ENCODE data around the gene AP4M1. TPM values are rescaled to one million over a fixed set of nuclear protein-coding genes. Genes with fewer than 3 reads are reported as not detected.

AP4M1 gene
- total and polyA plus RNA-seq, 2 donors (not counting 1 experiment from before 2014, with no cell fraction given), result 17.2 to 19.6 TPM

DNA sequence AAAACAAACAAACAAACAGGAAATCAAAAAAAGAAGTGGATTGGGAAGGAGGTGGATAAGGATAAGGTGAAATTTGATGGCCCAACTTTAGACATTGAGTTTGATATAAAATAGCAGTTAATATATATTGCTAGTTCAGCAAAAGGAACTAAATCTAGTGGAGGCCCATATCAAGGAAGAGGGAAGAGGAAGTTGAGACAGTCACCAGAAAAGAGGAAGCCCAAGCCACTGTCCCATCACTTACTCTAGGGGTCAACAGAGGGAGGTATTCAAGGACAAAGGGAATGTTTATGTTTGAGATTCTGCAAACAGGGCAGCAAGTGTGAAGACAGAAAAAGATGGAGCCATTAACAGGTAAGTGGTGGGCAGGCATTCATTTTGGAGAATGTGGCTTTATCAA is 51.0 kb downstream of the AP4M1 start:
- no peak overlapping the region for H3K4me2 ChIP-seq (ENCODE audit: extremely low read depth, insufficient read depth, low read length)
- no peaks in the 10 kb centered on the region for H4K20me1 ChIP-seq (ENCODE audit: control insufficient read depth, extremely low read depth, insufficient read depth, low read length)
- no peaks in the 10 kb centered on the region for H3K9me3 ChIP-seq (ENCODE audit: control insufficient read depth, insufficient read depth, low read depth, low read length)
- no peak overlapping the region for H2AFZ ChIP-seq (ENCODE audit: low read length)
- H3K27ac ChIP-seq (ENCODE audit: insufficient read depth, low read length), result no peak overlapping the region
- H3K9ac ChIP-seq (ENCODE audit: insufficient read depth, low read length), result no peak overlapping the region
- H3K79me2 ChIP-seq (ENCODE audit: control insufficient read depth, insufficient read depth, low read length), result peaks cover 12% of the 10 kb centered on the region
- H3K4me1 ChIP-seq (ENCODE audit: control insufficient read depth, extremely low read depth, insufficient read depth, low read length), result peaks cover under 1% of the 10 kb centered on the region
- no peak for DNase-seq (ENCODE audit: low read depth in 2 of 2)
- peaks cover 19% of the 10 kb centered on the region for H3K36me3 ChIP-seq (ENCODE audit: control insufficient read depth, insufficient read depth, low read length)
- no peaks in the 10 kb centered on the region for H3K27me3 ChIP-seq (ENCODE audit: control insufficient read depth, insufficient read depth, low read length)
- no peak overlapping the region for H3K4me3 ChIP-seq (replicated peaks in 1 of 4; ENCODE audit: control extremely low read depth in 1 of 4, insufficient read depth in 1 of 4, low read depth in 3 of 4, low read length in 4 of 4)
- no peak for TF ChIP-seq CTCF (conservative IDR thresholded peaks at IDR 0.05 in 1 of 2, IDR thresholded peaks at IDR 0.05 in 1 of 2; ENCODE audit: low read depth in 1 of 2, low read length in 2 of 2)
- no peak for TF ChIP-seq EZH2 (IDR thresholded peaks at IDR 0.05; ENCODE audit: low read length, missing control alignments)

- H3K9ac ChIP-seq (ENCODE audit: insufficient read depth, low read length), result no peak overlapping the region
- peaks cover 19% of the 10 kb centered on the region for H3K36me3 ChIP-seq (ENCODE audit: control insufficient read depth, insufficient read depth, low read length)
- no peak overlapping the region for H3K27ac ChIP-seq (ENCODE audit: insufficient read depth, low read length)
- DNase-seq (ENCODE audit: low read depth in 2 of 2), result no peak
- no peaks in the 10 kb centered on the region for H3K27me3 ChIP-seq (ENCODE audit: control insufficient read depth, insufficient read depth, low read length)
- no peak overlapping the region for H2AFZ ChIP-seq (ENCODE audit: low read length)
- no peak overlapping the region for H3K4me3 ChIP-seq (replicated peaks in 1 of 4; ENCODE audit: control extremely low read depth in 1 of 4, insufficient read depth in 1 of 4, low read depth in 3 of 4, low read length in 4 of 4)
- H4K20me1 ChIP-seq (ENCODE audit: control insufficient read depth, extremely low read depth, insufficient read depth, low read length), result no peaks in the 10 kb centered on the region
- H3K79me2 ChIP-seq (ENCODE audit: control insufficient read depth, insufficient read depth, low read length), result peaks cover 15% of the 10 kb centered on the region
- no peak for TF ChIP-seq EZH2 (IDR thresholded peaks at IDR 0.05; ENCODE audit: low read length, missing control alignments)
- TF ChIP-seq CTCF (conservative IDR thresholded peaks at IDR 0.05 in 1 of 2, IDR thresholded peaks at IDR 0.05 in 1 of 2; ENCODE audit: low read depth in 1 of 2, low read length in 2 of 2), result no peak
- H3K4me2 ChIP-seq (ENCODE audit: extremely low read depth, insufficient read depth, low read length), result no peak overlapping the region
- H3K9me3 ChIP-seq (ENCODE audit: control insufficient read depth, insufficient read depth, low read depth, low read length), result no peaks in the 10 kb centered on the region
- peaks cover 4% of the 10 kb centered on the region for H3K4me1 ChIP-seq (ENCODE audit: control insufficient read depth, extremely low read depth, insufficient read depth, low read length)
Measured at GRCh38 chr7:100152937-100153666, 51.7 kb downstream of the AP4M1 start.

DNA sequence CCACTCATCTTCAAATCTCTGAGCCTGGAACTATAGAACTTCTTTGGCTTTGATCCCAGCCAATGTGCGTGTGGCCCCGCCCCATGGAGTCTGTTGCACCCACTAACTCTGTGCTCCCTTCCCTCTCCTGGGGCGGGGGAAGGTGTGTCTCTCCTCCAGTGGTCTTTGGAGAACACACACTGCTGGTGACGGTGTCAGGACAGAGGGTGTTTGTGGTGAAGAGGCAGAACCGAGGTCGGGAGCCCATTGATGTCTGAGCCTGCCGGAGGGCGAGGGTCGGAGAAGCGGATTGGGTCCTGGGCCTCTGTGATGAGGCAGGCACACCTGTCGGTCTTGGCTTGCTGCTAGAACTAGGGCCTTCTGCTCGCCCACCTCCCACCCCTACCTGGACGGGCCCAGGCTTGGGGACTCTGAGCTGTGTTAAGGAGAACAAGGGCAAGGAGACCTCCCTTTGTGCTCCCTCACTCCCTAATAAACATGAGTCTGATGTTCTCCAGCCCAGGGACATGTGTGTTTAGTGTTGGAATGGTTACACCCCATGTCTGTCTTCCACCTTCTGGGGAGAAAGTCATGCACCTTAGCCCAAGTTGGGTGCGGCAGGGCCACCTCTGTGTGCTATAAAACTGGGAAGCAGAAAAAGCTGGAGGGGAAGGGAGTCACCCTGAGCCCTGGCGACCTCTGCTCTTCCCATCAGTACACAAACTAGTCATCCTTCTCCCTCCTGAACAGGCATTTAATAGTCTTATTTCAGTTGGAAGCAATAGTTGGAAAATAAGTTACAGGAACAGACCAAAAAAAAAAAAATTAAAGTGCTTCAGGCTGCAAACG is 52.5 kb downstream of the AP4M1 start:
- no peak overlapping the region for H2AFZ ChIP-seq (ENCODE audit: low read length)
- H3K79me2 ChIP-seq (ENCODE audit: control insufficient read depth, insufficient read depth, low read length), result peaks cover 14% of the 10 kb centered on the region
- H3K27me3 ChIP-seq (ENCODE audit: control insufficient read depth, insufficient read depth, low read length), result no peaks in the 10 kb centered on the region
- H3K9me3 ChIP-seq (ENCODE audit: control insufficient read depth, insufficient read depth, low read depth, low read length), result no peaks in the 10 kb centered on the region
- H3K4me1 ChIP-seq (ENCODE audit: control insufficient read depth, extremely low read depth, insufficient read depth, low read length), result peaks cover 4% of the 10 kb centered on the region
- peaks cover 19% of the 10 kb centered on the region for H3K36me3 ChIP-seq (ENCODE audit: control insufficient read depth, insufficient read depth, low read length)
- H3K4me2 ChIP-seq (ENCODE audit: extremely low read depth, insufficient read depth, low read length), result no peak overlapping the region
- H3K4me3 ChIP-seq (replicated peaks in 1 of 4; ENCODE audit: control extremely low read depth in 1 of 4, insufficient read depth in 1 of 4, low read depth in 3 of 4, low read length in 4 of 4), result no peak overlapping the region
- no peaks in the 10 kb centered on the region for H4K20me1 ChIP-seq (ENCODE audit: control insufficient read depth, extremely low read depth, insufficient read depth, low read length)
- H3K27ac ChIP-seq (ENCODE audit: insufficient read depth, low read length), result no peak overlapping the region
- no peak for DNase-seq (ENCODE audit: low read depth in 2 of 2)
- no peak for TF ChIP-seq EZH2 (IDR thresholded peaks at IDR 0.05; ENCODE audit: low read length, missing control alignments)
- TF ChIP-seq CTCF (conservative IDR thresholded peaks at IDR 0.05 in 1 of 2, IDR thresholded peaks at IDR 0.05 in 1 of 2; ENCODE audit: low read depth in 1 of 2, low read length in 2 of 2), result no peak
- no peak overlapping the region for H3K9ac ChIP-seq (ENCODE audit: insufficient read depth, low read length)

Data from fibroblast of lung (primary cell).